Measurements from ENCODE around the gene DCTD. TPM values are rescaled to one million over a fixed set of nuclear protein-coding genes. Genes with fewer than 3 reads are reported as not detected.

Gene DCTD
- total RNA-seq, 3 donors from 2014 or later = 53.3 to 63.7 (median 55.4) TPM

GRCh38 chr4:182890202-182890601, 27.0 kb downstream of the DCTD start:
- Histone ChIP-seq H3K4me3 (no peak overlapping the region), H3K9me3 (peaks cover 2% of the 10 kb centered on the region), H3K36me3 (ENCODE audit: low read depth) (no peaks in the 10 kb centered on the region), H3K4me1 (ENCODE audit: low read depth) (peaks cover under 1% of the 10 kb centered on the region)
- no peak for TF ChIP-seq CTCF (IDR thresholded peaks at IDR 0.05)
- DNase-seq (no peak), ATAC-seq (no peak)
- intact Hi-C loops (cut with DNase I, micrococcal nuclease) = no loop called here

- Histone ChIP-seq H3K4me1 (ENCODE audit: low read depth) (no peaks in the 10 kb centered on the region), H3K36me3 (ENCODE audit: low read depth) (no peaks in the 10 kb centered on the region), H3K4me3 (no peak overlapping the region), H3K9me3 (peaks cover 5% of the 10 kb centered on the region)
- TF ChIP-seq CTCF (IDR thresholded peaks at IDR 0.05) = no peak
- DNase-seq = no peak
- intact Hi-C loops (cut with DNase I, micrococcal nuclease) = no loop called here
- no peak for ATAC-seq
These were observed 28.3 kb downstream of the DCTD start for GRCh38 chr4:182888891-182889290.

- DNase-seq (no peak), ATAC-seq (no peak)
- Histone ChIP-seq H3K4me3 (no peak overlapping the region), H3K9me3 (peaks cover 5% of the 10 kb centered on the region), H3K4me1 (ENCODE audit: low read depth) (no peaks in the 10 kb centered on the region), H3K36me3 (ENCODE audit: low read depth) (no peaks in the 10 kb centered on the region)
- TF ChIP-seq CTCF (IDR thresholded peaks at IDR 0.05) = no peak
- intact Hi-C loops (cut with DNase I, micrococcal nuclease) = no loop called here
These were observed 30.4 kb downstream of the DCTD start for GRCh38 chr4:182886768-182887167.

GRCh38 chr4:182886205-182886604, 31.0 kb downstream of the DCTD start:
- intact Hi-C loops (cut with DNase I, micrococcal nuclease) = no loop called here
- H3K4me1 ChIP-seq (ENCODE audit: low read depth) = no peaks in the 10 kb centered on the region
- peaks cover 5% of the 10 kb centered on the region for H3K9me3 ChIP-seq
- DNase-seq = no peak
- no peak overlapping the region for H3K4me3 ChIP-seq
- no peak for ATAC-seq
- H3K36me3 ChIP-seq (ENCODE audit: low read depth) = no peaks in the 10 kb centered on the region
- TF ChIP-seq CTCF (IDR thresholded peaks at IDR 0.05) = no peak

- intact Hi-C loops (cut with DNase I, micrococcal nuclease) = no loop called here
- Histone ChIP-seq H3K9me3 (peaks cover 5% of the 10 kb centered on the region), H3K4me3 (no peak overlapping the region), H3K4me1 (ENCODE audit: low read depth) (no peaks in the 10 kb centered on the region), H3K36me3 (ENCODE audit: low read depth) (no peaks in the 10 kb centered on the region)
- ATAC-seq (no peak), DNase-seq (no peak)
- TF ChIP-seq CTCF (IDR thresholded peaks at IDR 0.05) = no peak
These were observed 31.5 kb downstream of the DCTD start for GRCh38 chr4:182885738-182886077.

GRCh38 chr4:182885022-182885737, 32.0 kb downstream of the DCTD start:
- DNase-seq (no peak), ATAC-seq (no peak)
- Histone ChIP-seq H3K4me1 (ENCODE audit: low read depth) (no peaks in the 10 kb centered on the region), H3K36me3 (ENCODE audit: low read depth) (no peaks in the 10 kb centered on the region), H3K9me3 (peaks cover 5% of the 10 kb centered on the region), H3K4me3 (no peak overlapping the region)
- intact Hi-C loops (cut with DNase I, micrococcal nuclease) = no loop called here
- no peak for TF ChIP-seq CTCF (IDR thresholded peaks at IDR 0.05)

Measured in mucosa of descending colon (tissue), 3 donors.